HG02623 (cell line): ENCODE measurements around the gene MICALL1.

Experiments used
- ATAC-seq: cut with Tn5 transposase; IDR thresholded peaks from one replicate; pipeline ENCODE4 v1.9.1; 2021; ENCODE audit warnings: moderate library complexity; ENCODE audit not compliant: unreplicated experiment

MICALL1 gene

GRCh38 chr22:37982151-37982785, 76.2 kb downstream of the MICALL1 start:
- ATAC-seq: no peak

GRCh38 chr22:37982938-37983859, 77.1 kb downstream of the MICALL1 start:
- ATAC-seq: no peak

GRCh38 chr22:37983860-37984791, 78.0 kb downstream of the MICALL1 start, which contains the start of gene SOX10:
TSS of gene SOX10 (minus strand) at chr22:37984555. CDS start at chr22:37983784, 771 bp downstream.
- no peak for ATAC-seq

- no peak for ATAC-seq
Measured at GRCh38 chr22:37985050-37985585, 79.0 kb downstream of the MICALL1 start.

- no peak for ATAC-seq
Measured at GRCh38 chr22:37985751-37986281, 79.7 kb downstream of the MICALL1 start.

- no peak for ATAC-seq
Measured at GRCh38 chr22:37986371-37986770, 80.3 kb downstream of the MICALL1 start.

GRCh38 chr22:37989146-37990045, 83.3 kb downstream of the MICALL1 start:
- no peak for ATAC-seq

GRCh38 chr22:37990301-37990700, 84.2 kb downstream of the MICALL1 start:
- ATAC-seq: no peak

- no peak for ATAC-seq
Measured at GRCh38 chr22:37990862-37991261, 84.8 kb downstream of the MICALL1 start.

GRCh38 chr22:37991731-37992442, 85.8 kb downstream of the MICALL1 start:
- no peak for ATAC-seq
